Fibroblast of skin of left quadriceps (primary cell): ENCODE measurements around the gene FAM47E.
"Not testable (repeated sequence)": the region's sequence is repeated elsewhere in the genome, so short reads cannot be mapped to it uniquely, and the experiment has no call there.

Experiments used
- DNase-seq, 2 experiments: peaks; one replicate each; pipeline ENCODE4 v3.0.0-alpha.2; 2013; ENCODE audit warnings: low read depth in 2 of 2

The FAM47E gene

DNA sequence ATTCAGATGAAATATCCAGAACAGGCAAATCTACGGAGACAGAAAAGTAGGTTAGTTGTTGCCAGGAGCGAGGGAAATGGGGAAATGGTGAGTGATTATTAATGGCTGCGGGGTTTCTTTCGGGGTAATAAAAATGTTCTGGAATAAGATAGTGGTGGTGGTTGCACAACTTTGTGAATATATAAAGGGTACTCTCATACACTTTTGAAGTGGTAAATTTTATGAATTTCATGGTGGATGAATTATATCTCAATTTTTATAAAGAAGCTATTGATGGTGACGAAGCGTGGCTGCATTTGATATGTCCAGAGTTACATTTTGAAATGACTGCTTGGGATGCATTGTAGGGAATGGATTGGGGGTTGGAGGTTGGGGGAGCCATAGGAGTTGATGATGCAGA lies 16.3 kb downstream of the FAM47E start:
- no peak for DNase-seq

DNA sequence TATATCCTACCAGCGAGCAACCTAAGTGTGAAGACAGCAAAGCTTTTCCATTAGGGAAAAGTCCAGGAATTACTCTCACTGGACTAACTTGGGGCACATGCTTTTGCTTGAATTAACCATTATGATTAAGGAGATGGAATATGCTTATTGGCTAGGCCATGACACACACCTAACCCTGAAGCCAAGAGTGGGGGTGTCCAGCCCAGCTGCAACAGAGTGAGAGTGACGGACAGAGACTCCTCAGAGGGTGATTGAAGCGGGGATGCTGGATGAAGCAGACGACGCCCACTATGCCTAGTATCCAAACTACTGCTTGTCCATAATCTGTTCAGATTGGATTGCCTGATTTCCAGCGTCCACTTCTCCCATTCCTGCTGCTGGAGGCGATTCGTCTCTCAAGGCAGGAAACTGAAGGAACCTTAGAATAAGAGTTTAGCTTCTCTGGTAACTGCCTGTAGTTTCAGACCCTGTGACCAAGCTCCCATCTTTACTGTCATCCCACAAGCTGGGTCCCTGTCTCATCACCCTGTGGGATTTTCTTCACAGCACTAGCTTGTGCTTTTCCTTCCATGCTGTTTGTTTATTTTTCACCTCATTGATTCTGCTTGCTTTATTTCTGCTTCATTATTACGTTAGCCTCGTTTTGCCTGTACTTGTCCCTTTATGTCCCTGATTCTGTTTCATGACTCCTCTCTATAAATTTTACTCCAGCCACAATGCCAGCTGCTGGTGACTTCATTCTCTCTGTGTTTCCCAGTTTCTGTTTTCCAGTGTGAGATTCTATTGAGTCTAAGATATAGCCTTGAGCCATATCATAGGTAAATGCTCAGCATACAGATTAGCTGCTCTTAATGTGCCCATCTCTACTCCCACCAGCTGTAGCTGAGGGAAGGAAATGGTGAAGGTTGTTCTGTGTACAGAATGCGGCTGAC lies 19.0 kb downstream of the FAM47E start:
- no peak for DNase-seq

DNA sequence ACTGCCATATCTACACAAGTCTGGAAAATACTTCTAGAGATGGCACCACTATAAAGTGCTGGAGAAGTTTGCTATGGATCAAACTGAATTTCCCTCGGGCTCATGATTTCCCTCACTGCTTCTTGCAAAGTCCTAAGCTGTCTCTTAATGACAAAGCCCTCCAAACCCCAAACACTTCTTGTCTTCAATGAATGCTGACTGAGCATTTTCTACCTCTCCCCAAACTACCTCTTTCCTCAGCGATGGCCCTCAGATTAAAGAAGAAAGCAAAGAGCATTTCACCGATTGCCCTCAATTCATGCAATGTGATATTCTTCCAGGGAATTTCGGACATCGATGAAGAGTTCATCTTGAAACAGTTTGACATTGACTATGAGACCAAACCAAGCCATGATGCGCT lies 19.7 kb downstream of the FAM47E start:
- no peak for DNase-seq

DNA sequence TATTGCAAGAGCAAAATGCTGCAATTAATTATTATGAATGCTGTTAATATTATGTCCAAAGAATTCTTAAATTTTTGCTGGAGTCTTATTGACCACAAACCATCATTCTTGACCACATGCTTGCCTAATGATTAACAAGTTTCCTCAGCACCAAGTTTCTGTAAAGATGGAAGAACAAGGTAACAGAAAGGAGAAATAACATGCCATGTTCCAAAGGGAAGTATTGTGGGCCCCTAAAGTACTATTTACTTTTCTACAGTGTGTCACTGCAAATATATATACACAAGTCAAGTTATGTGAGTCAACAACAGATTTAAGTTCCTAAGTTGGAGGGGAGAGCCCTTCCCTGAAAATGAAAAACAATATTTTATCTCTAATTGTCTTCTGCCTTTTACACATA lies 20.6 kb downstream of the FAM47E start:
- DNase-seq: no peak

DNA sequence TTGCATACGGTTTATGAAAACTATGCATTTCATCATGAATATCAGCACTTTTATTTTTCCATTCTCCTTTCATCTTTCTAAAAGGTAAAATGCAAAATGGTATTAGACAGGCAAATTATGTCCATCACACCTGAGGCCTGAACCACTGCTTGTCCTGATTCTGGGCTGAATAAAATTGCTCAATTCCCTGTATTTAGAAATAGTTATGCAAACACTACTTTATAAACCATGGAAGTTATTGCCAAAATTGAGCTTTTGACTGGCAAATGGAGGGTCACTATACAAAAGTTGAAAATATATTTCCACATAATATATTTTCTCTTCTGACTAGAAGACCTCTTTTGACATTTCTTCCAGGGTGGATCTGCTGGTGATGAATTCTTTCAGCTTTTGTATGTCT lies 21.1 kb downstream of the FAM47E start:
- no peak for DNase-seq

DNA sequence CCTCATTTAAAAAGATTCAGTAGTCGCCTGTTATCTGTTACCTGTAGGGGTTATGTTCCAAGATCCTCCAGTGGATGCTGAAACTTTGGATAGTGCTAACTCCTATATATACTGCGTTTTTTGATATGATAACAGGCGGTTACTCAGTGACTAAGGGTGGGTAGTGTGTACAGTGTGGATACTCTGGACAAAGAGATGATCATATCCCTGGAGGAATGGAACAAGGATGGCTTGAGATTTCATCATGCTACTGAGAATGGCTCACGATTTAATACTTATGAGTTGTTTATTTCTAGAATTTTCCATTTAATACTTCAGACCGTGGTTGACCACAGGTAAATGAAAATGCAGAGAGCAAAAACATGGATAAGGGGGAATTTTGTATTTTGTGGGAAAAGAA lies 21.5 kb downstream of the FAM47E start:
- DNase-seq: no peak

DNA sequence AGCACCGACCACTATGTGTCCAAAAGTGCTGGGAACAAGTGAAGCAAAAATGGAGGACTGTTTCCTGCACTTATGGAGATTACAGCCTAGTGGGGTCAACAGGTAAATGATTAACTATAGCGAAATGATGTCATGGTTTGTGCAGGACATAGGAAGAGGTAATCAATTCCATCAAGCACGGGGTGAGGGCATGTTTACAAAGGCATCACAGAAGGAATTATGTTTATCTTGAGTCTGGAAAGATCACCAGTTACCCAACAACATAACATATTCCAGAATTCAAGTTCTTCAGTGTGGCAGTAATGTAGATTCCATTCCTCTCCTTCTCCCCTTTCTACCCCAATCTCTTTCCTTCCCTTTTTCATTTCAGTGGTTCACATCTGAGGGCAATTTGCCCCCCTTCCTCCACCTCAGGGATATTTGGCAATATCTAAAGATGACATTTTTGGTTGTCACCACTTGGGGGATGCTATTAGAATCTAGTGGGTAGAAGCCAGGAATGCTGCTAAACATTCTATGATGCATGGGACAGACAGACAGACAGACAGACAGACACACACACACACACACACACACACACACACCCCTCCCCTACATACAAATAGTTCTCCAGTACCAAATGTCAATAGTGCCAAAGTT lies 24.1 kb downstream of the FAM47E start:
- no peak for DNase-seq

DNA sequence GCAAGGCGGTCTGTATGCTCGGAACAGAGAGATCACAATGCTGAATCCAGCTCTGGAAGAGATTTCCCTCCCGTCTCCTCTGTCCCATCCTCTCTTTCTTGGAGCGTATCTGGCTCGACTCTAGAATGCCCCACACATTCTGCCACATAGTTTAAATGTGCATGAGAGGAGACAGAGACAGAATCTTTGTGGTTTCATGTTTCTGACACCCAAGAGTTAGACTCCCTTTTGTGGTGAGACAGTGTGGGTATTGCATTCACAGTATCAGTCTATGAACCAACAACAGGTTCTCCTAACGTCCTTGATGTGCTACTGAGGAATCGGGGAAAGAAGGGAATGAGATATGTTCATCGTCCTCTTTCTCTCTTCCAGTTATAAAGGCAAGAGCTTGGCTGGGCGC lies 25.3 kb downstream of the FAM47E start:
- DNase-seq: no peak

DNA sequence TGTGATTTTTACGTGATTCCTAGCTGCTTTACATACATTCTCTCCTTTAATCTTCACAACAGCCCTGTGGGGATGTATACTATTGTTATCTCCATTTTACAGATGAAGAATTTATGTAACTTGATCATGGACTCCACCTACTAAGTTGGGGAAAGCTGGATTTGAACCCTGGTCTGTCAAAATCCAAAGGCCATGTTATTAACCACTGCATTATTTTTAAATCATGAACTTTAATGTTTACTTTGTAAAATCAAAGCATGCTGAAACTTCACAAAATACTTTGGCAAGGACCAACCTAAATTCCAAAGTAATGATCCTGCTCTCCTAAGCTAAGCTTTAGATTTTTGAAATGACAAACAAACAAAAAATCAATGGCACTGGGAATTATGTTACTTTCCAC lies 26.1 kb downstream of the FAM47E start:
- no peak for DNase-seq

DNA sequence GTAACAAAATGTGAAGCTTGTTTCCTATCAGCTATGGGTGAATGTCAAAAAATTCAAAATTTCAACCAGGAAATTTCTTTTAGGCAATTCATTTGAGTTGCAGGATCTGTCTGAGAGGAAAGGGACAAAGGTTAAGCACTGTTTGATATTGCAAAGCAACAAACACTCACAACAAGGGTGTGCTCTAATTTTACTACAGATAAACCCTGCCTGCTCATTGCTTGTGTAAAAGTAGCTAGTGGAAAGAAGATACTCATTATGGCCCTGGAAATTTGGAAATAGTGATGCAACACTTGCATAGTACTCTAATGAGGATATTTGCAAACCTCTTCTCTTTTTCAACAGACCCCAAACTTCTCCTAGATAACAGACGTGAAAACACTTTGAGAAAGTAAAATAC lies 27.1 kb downstream of the FAM47E start:
- no peak for DNase-seq

DNA sequence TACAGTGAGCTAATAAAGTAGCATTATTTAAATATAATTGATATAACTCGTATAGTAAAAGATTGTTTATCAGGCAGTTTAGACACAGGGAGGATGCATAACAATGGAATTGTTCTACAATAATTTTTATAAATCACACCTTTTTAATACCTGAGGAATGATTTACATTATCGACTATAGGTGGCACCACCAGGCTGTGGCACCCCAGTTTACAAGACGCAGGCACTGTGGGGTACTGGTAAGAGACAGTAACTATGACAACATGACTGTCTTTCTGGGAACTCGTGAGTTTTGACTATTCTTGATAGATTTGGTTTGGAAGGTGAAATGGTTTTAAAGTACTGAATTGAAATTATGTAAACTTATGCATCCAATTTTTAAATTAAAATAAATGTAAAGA lies 27.9 kb downstream of the FAM47E start:
- DNase-seq: no peak

DNA sequence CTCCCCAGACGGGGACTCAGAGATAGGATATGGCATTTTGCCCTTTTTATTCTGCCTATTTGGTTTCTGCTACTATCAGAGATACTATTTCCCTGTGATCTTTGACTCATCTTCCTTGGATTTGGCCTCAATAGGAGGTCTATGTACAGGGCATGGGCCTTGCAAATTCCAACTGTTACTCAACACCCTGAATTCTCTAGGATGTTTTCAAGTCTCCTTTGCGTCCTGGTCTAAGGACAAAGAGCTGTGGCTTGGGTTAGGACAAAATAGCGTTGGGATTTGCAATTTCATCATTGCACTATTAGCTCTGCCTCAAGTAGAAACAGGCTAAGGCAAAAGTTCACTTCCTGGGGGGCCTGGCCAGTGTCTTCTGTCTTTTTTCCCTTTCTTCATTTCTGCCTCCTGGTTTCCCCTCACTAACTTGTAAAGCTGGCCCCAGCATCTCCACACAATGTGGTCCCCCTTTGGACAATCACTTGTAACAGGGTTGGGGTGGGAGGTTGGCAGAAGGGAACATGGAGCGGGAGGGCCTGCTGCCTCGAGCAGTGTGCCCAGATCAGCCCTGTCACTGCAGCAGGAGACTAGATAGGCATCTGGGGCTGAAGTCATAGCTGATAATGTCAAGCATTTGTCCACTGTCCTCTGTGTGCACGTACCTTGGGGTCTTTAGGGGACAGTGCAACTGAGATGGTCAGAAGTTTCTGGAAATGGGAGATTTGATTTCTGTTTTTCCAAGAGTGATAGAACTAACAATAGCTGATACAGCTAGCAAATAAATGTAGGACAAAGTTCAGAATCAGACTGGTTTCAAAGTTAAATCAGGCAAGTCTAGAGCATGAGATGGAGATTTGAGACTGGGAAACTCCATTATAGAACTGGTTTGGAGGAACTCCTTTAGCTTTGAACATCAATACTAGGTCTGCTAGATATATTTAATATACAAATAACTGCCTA lies 29.2 kb downstream of the FAM47E start:
- no peak for DNase-seq

DNA sequence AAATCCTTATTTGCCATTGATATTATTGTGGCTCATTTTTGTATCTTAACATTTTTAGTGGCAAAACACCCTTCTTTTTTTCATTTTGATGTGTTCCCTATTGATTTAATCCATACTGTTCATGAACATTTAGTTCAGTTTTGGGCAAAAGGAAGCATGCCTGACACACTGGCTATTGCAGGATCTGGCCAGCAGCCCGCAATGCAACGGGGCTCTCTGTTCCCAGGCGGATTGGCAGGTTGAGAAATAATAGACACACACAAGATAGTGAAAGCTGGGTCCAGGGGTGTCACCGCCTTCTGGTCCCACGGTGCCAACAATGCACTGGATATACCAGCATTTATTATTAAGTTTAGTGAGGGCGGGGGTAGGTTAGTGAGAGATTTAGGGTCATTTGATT lies 30.1 kb downstream of the FAM47E start:
- not testable (repeated sequence) for DNase-seq

DNA sequence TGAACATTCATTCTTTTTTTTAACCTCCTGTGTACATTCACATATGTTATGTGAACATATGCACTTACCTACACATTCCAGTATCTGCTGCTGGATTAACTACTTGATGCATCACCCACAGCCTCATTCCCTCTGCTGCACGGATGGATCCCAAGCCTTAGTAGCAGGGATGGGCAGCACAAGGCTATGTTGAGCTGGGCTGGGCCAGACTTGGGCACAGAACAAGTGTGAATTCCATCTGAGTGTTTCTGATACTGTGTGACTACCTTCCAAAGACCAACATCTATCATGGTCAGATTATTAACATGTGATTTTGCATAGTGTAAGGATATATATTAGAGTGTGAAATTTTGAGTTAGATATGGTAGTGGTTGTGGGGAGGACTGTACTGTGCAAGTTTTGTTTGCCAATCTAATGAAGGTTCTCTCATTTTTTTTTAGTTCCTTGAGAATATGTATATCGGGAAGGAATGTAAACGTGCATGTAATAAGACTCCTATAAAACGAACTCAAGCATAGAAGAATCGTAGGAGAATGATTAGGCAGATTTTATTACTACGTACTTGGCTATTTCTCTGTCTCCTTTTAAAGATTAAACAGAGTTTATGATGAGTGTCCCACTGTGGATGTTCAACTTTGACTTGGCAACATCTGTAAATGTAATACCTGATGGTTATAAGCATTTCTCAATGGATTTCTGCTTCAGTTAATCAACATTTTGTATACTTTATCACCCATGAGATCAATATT lies 31.6 kb downstream of the FAM47E start:
- DNase-seq: no peak

DNA sequence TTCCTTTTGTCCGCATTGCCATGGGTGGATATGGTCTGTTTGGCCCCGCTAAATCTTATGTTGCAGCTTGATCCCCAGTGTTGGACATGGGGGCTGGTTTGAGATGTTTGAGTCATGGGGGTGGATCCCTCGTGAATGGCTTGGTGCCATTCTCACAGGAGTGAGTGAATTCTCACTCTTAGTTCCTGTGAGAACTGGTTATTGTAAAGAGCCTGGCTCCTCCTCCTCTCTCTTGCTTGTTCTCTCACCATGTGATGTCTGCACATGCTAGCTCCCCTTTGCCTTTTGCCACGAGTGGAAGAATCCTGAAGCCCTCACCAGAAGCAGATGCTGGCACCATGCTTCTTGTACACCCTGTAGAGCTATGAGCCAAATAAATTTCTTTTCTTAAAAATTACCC lies 32.4 kb downstream of the FAM47E start:
- DNase-seq: no peak

DNA sequence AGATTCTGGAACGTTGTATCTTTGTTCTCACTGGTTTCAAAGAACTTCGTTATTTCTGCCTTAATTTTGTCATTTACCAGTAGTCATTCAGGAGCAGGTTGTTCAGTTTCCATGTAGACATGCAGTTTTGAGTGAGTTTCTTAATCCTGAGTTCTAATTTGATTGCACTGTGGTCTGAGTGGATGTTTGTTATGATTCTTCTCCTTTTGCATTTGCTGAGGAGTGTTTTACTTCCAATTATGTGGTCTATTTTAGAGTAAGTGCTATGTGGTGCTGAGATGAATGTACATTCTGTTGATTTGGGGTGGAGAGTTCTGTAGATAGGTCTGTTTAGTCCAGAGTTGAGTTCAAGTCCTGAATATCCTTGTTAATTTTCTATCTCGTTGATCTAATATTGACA lies 36.3 kb downstream of the FAM47E start:
- not testable (repeated sequence) for DNase-seq

DNA sequence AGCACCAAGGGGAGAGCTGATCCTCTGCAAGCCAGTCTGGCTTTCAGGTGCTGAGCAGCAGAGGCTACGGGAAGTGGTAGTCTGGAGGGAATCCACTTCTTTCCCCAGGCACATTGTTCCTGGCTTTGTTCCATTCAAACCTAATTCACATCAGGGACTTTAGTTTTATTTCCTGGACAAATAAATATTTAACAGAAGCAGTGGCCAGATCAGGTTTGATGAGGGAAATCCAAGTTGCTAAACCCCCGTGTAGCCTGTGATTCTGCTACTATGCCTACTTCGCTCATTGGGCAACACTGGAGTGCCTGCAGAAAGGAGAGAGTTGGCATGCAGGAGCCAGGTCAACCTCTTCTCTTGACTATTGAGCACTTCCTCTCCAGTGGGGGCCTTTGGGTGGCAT lies 41.2 kb downstream of the FAM47E start:
- DNase-seq: no peak

DNA sequence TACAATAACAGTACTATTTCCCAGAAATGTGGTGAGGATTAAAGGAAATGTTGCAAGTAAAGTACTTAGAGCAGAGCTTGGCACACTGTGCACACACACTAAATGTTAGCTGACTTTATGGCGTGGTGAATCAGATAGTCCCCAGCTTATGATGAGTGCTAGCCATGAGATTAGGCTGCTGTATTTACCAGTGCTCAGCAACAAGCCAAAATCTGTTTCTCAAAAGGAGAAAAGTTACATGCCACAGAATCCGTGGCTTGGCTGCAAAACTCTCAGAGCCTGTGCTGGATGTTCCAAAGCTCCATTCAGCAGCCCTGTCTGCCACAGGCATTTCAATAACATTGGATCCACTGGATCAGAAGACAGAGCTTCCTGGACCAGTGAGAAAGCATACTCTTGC lies 42.3 kb downstream of the FAM47E start:
- no peak for DNase-seq

DNA sequence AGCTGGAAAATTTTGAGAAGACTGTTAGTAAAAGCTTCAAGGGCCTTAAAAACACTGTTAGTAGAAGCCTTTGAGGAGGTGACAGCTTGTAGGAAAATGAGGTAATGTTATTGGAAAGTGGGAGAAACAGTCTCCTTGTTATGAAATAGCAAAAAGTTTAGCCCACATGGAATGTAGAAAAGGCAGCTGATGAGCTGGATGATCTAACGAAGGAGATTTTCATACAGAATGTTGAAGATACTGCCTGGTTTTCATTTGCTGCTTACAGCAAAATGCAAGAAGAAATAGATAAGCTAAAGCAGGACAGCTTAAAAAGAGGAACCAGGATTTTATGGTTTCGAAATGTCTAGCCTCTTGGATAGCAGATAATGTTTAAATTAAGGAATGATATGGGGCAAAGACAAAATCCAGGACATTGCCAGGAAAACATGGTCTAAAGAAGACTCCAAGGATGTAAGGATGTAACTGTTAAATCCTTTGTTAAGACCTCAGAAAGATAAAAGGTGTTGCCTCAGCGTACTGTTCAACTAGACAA lies 44.8 kb downstream of the FAM47E start:
- no peak for DNase-seq

DNA sequence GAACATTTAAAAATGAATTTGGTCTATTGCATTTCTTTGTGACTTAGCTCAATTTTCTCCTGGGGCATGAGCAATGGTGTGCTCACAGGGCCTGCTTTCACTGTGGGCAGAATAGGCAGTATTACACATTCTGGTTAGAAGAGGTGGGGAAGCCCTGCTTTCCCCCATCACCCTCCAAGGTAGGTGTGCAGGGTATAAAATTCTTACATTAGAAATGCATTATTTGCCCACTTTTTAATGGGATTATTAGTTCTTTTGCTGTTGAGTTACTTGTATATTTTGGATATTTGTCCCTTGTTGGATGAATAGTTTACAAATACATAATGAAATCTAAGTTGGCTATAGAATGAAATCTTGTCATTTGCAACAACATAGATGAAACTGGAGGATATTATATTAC lies 46.7 kb downstream of the FAM47E start:
- no peak for DNase-seq

DNA sequence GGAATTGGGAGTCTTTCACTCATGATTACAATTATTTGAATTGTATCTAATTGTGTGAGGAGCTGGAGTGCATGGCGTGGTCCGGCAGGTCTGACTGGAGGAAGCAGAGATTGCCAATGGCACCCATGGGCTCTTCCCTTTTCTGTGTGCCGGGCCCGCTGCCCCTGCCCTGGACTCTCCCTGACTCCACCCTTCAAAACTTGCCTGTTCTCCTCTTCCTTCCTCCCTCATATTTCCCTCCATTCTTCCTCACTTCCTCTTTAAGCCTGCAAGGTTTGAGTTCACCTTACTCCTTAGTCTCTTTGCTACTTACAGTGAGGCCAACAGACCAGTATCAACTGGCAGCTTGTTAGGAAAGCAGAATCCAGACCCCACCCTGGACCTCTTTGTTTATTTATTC lies 48.5 kb downstream of the FAM47E start:
- DNase-seq: no peak
